Epithelial cell of proximal tubule (primary cell): Measurements from ENCODE around the gene GPD1L. TPM values are rescaled to one million over a fixed set of nuclear protein-coding genes. Genes with fewer than 3 reads are reported as not detected.
A peak's percentile ranks its signal among the peaks of the same experiment; 100 is the strongest.

Experiments
- DNase-seq: peaks from one replicate; pipeline ENCODE4 v3.0.0-alpha.2; 2011; ENCODE audit warnings: low read depth
- H3K4me3 ChIP-seq: 2 replicates; pipeline ENCODE4 v1.5.1; 2011; ENCODE audit warnings: low read depth, mild to moderate bottlenecking, low read length
- CTCF ChIP-seq: conservative IDR thresholded peaks from 2 replicates; pipeline ENCODE4 v1.5.1; 2012; ENCODE audit warnings: low read depth, mild to moderate bottlenecking, low read length
- total RNA-seq: library from RNA; depleted of rRNA; stranded (reverse); fragments of >200 nt; gene quantifications from 2 replicates; pipeline ENCODE4 v1.2.3, GENCODE V29; 2015

Gene GPD1L
- total RNA-seq, 1 donor from 2014 or later, result 5.8 TPM

- H3K4me3 ChIP-seq, result no peak overlapping the region
- DNase-seq, result no peak
- TF ChIP-seq CTCF, result no peak
Measured at GRCh38 chr3:32160706-32161214, 54.3 kb downstream of the GPD1L start.

- no peak for TF ChIP-seq CTCF
- no peak for DNase-seq
- no peak overlapping the region for H3K4me3 ChIP-seq
Measured at GRCh38 chr3:32165442-32165841, 59.0 kb downstream of the GPD1L start.

DNA sequence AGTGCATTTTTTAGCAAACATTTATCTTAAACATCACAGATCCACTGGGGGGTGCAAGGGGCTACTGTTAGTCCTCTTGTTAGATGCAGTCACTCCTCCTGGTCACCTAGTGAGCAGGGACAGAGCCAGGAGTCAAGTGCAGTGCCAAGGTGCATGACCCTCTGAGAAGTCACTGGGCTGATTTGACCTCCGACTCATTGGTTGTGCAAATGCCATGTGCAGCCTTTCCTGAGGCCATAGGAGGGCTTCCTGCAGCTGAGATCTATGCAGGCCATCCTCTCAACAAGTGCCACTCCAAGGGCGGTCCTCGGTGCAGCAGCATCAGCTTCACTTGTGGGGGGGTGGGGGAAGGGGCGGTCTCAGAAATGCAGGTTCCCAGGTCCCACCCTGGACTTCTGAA, 60.2 kb downstream of the GPD1L start:
- H3K4me3 ChIP-seq, result no peak overlapping the region
- no peak for TF ChIP-seq CTCF
- DNase-seq, result no peak

GRCh38 chr3:32172420-32172819, 66.0 kb downstream of the GPD1L start:
- no peak for DNase-seq
- TF ChIP-seq CTCF, result no peak
- no peak overlapping the region for H3K4me3 ChIP-seq

GRCh38 chr3:32175607-32176197, 69.3 kb downstream of the GPD1L start:
- no peak for DNase-seq
- peak; percentile 83 for TF ChIP-seq CTCF

DNA sequence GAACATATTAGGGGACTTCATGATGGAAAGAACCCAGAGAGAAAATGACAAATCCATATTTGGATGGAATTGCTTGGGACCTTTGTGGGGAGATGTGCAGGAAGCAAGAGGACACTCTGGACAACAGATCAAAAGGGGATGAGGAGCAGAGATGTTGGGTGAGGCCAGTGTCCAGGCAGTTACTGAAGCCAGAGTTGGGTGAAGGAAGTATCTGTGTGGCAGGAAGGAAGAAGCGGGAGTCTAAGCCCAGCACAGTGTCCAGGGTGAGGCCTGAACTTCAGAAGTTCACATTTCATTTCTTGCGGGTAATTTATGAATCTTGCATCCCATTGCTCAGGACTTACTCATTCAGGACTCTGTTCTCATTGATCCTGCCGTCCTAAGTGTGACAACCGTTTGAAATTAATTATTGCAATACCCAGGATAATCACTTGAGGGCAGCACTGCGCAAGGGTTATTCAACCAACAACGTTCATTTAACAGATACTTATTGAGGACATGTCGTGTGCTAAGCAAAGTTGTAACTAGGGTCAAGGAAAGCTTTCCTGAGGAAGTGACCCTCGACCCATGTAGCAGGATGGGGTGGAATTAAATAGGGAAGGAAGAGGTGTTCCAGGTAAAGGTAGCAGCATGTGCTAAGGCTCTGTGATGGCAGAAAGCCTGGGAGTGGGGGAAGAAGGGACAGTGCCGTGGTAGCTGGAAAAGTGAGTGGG, 70.7 kb downstream of the GPD1L start:
- peak; percentile 73 for TF ChIP-seq CTCF
- no peak overlapping the region for H3K4me3 ChIP-seq
- DNase-seq, result no peak

More at GRCh38 chr3:32175607-32176197, 69.3 kb downstream of the GPD1L start:
- no peak overlapping the region for H3K4me3 ChIP-seq
